ENCODE data around the gene GSN.

Gene GSN

DNA sequence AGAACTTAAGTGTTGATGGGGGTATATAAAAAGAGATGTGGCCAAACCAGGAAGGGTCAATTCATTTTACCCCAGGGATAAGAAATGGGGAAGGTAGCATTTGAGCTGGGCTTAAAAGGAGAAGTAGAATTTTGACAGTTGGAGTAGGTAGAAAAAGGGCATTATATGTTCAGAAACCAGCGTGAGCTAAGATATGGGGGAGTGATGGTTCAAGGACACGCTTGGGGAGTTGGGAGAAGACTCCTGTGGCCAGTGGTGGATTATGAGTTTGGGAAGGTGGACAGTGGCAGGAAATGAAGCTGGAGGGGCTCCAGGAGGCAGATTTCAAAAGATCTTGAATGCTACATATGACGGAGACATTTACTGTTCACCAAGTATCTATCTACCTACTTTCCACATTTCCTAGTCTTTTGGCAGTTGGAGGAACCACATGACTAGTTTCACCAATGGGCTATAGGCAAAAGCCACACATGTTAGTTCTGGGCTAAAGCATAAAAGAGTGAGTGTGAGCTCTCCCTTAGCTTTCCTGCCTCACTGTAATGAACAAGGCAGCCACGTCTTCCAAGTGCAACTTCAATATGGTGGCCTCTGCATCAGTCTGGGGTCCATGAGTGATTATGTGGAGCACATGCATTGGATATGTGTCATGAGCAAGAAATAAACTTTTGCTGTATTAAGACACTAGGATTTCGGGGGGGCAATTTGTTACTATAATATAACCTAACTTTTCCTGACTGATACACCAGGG is 15.7 kb upstream of the GSN start:
- no peak overlapping the region for H3K27ac ChIP-seq (ENCODE audit: low read length)
- H3K9ac ChIP-seq (ENCODE audit: low read depth, low read length), result no peak overlapping the region
- peaks cover 9% of the 10 kb centered on the region; the same call in 1 of the 2 replicates for H3K4me1 ChIP-seq (ENCODE audit: insufficient read depth, low read length)
- H3K4me3 ChIP-seq (ENCODE audit: low read length), result no peak overlapping the region
- H3K27me3 ChIP-seq (ENCODE audit: insufficient read depth, low read length), result peaks cover 23% of the 10 kb centered on the region
- no peaks in the 10 kb centered on the region for H3K9me3 ChIP-seq (ENCODE audit: insufficient read depth, low read depth, low read length)
- H3K36me3 ChIP-seq (ENCODE audit: insufficient read depth, low read depth, low read length), result no peaks in the 10 kb centered on the region

DNA sequence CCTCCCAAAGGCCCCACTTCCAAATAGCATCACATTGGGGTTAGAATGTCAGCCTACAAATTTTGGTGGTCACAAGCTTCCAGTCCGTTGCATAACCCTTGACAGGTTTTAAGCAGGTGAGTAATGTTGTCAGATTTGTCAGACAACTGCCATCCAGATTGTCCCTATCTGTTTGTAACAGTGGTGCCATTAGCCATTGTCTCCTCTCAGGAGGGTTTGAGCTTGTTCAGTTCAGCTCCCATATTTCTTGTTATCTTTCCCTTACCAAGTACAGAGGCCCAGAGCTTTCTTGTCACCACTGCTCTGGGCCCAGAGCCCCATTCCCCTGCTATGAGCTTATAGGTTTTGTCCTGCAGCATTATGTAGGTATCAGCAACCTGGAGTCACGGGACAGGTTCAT is 14.8 kb upstream of the GSN start:
- Histone ChIP-seq H3K4me1 (ENCODE audit: insufficient read depth, low read length) (peaks cover 9% of the 10 kb centered on the region; the same call in 1 of the 2 replicates), H3K9ac (ENCODE audit: low read depth, low read length) (no peak overlapping the region)

DNA sequence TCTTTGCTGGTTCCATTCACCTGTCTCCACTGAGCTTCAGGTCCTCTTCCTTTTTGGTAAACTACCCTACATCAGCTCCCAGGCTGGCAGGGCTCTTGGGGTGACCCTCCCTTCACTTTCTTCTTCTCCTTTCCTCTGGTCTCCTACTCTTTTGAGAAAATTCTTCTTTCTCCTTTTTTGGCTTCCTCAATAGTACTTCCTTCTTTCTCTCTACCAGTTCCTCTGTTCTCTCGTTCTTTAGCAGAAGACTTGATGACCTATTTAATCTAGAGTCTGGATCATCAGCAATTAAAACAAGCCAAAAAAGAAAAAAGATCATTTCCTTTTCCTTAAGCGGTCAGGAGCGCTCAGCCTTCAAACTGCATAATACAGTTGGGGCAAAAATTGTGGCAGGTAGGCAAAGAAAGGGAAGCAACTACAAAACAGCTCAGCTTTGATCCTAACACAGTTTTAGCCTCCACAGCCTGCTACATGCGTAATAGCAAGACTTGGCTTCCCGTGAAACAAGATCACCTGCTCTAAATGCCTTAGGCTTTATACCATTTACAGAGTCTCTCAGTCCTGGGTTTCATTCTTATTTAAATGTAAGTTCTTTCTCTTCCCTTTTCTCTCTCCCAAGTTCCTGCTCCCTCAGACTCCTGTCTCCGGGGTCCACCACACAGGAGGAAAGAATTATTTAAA is 14.0 kb upstream of the GSN start:
- Histone ChIP-seq H3K4me1 (ENCODE audit: insufficient read depth, low read length) (peaks cover 9% of the 10 kb centered on the region; the same call in 1 of the 2 replicates), H3K4me3 (ENCODE audit: low read length) (peak overlapping the region; percentile 21; the same call in 1 of the 2 replicates), H3K27me3 (ENCODE audit: insufficient read depth, low read length) (peaks cover 25% of the 10 kb centered on the region), H3K27ac (ENCODE audit: low read length) (no peak overlapping the region), H3K9me3 (ENCODE audit: insufficient read depth, low read depth, low read length) (no peaks in the 10 kb centered on the region), H3K9ac (ENCODE audit: low read depth, low read length) (no peak overlapping the region; the same call in 1 of the 2 replicates), H3K36me3 (ENCODE audit: insufficient read depth, low read depth, low read length) (no peaks in the 10 kb centered on the region)

More for the DNA sequence above, 14.8 kb upstream of the GSN start:
- Histone ChIP-seq H3K27ac (ENCODE audit: low read length) (no peak overlapping the region), H3K36me3 (ENCODE audit: insufficient read depth, low read depth, low read length) (no peaks in the 10 kb centered on the region), H3K4me3 (ENCODE audit: low read length) (no peak overlapping the region), H3K9me3 (ENCODE audit: insufficient read depth, low read depth, low read length) (no peaks in the 10 kb centered on the region), H3K27me3 (ENCODE audit: insufficient read depth, low read length) (peaks cover 23% of the 10 kb centered on the region)

DNA sequence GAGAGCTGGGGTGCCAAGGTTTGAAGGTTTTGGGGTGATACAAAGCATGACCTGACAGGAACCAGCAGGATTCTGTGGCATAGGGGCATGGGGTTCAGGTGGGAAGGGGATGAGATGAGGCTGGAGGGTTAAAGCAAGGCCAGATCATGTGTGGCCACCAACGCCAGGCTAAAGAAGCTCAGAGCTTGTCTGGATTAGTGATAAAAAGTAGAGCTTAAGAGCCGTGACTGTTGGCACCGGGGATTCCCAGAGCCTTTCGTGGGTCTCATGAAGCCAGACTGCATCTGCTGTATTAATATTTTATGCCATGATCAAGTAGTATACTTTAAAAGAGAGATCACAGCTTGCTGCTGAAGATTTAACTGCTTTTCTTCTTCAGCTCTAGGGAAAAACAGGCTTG is 8.5 kb upstream of the GSN start:
- peaks cover 22% of the 10 kb centered on the region for H3K4me1 ChIP-seq (ENCODE audit: insufficient read depth, low read length)
- H3K27ac ChIP-seq (ENCODE audit: low read length), result no peak overlapping the region
- H3K9ac ChIP-seq (ENCODE audit: low read depth, low read length), result no peak overlapping the region
- H3K9me3 ChIP-seq (ENCODE audit: insufficient read depth, low read depth, low read length), result no peaks in the 10 kb centered on the region
- H3K27me3 ChIP-seq (ENCODE audit: insufficient read depth, low read length), result peaks cover 28% of the 10 kb centered on the region; the same call in 1 of the 2 replicates
- H3K36me3 ChIP-seq (ENCODE audit: insufficient read depth, low read depth, low read length), result no peaks in the 10 kb centered on the region
- no peak overlapping the region for H3K4me3 ChIP-seq (ENCODE audit: low read length)

DNA sequence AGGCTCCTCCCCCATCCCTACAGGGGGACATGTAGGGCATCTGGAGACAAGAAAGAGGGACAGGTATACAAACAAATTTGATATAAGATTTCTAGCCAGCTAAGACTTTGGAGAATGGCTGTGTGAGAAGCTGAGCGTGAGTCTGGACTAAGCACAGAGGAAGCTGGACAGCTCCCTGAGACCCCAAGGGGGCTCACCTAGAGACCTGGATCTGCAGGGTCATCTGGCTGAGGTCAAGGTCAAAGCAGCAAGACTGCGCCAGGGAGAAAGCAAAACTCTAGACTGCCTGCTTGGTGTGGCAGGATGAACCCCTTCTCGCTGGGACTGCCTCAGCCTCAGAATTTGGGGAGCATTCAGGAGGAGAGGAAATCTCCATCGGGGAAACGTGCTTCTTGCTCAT is 8.0 kb upstream of the GSN start:
- H3K36me3 ChIP-seq (ENCODE audit: insufficient read depth, low read depth, low read length), result no peaks in the 10 kb centered on the region
- peaks cover 21% of the 10 kb centered on the region for H3K4me1 ChIP-seq (ENCODE audit: insufficient read depth, low read length)
- H3K27ac ChIP-seq (ENCODE audit: low read length), result no peak overlapping the region
- H3K9ac ChIP-seq (ENCODE audit: low read depth, low read length), result no peak overlapping the region
- H3K4me3 ChIP-seq (ENCODE audit: low read length), result no peak overlapping the region
- H3K9me3 ChIP-seq (ENCODE audit: insufficient read depth, low read depth, low read length), result no peaks in the 10 kb centered on the region
- peaks cover 32% of the 10 kb centered on the region; the same call in 1 of the 2 replicates for H3K27me3 ChIP-seq (ENCODE audit: insufficient read depth, low read length)

DNA sequence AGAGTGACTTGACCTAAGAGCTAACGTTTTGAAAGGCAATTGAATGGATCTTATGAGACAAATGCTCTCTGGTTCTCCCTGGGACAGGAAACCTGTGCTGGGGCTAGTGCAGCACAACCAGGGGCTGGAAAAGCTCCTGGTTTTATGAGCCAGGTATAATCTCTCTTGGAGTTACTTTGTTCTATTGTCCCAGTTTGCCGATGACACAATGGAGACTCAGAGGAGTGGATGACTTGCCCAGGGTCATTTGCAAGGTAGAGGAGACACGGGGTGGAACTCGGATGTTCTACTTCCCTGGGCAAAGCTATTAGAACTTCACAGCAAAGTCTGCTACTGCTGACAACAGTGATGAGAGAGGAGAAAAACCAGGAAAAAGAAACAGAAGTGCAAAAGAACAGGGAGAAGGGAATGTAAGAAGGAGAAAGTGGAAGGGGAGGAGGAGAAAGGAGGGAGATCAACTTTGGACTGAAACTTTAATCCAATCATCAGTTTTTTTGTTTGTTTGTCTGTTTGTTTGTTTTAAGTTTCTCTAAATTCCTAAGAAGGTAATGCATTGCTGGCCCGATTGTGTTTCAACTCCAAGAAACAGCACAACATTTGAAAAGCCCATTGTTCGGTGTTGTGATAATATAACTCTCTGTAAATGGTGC is 7.4 kb upstream of the GSN start:
- Histone ChIP-seq H3K9ac (ENCODE audit: low read depth, low read length) (no peak overlapping the region), H3K4me3 (ENCODE audit: low read length) (no peak overlapping the region), H3K27ac (ENCODE audit: low read length) (no peak overlapping the region), H3K4me1 (ENCODE audit: insufficient read depth, low read length) (peaks cover 21% of the 10 kb centered on the region), H3K36me3 (ENCODE audit: insufficient read depth, low read depth, low read length) (no peaks in the 10 kb centered on the region), H3K27me3 (ENCODE audit: insufficient read depth, low read length) (peaks cover 39% of the 10 kb centered on the region), H3K9me3 (ENCODE audit: insufficient read depth, low read depth, low read length) (no peaks in the 10 kb centered on the region)

DNA sequence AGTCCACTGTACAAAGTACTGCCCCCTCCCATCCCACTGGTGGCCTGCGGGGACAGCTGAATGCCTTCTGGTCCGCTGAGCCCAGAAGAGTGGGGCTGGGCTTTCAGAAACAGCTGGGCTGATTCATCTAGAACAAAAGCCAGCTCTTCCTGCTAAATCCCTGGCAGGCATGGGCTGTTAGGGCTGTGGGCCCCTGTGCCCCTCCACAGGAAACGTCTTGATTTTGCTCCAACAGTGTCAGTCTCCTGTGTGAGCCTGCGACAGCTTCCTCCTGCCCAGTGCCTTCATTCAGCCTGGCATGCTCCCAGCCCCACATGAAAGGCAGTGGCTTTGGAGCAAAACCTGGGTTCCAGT is 6.9 kb upstream of the GSN start:
- Histone ChIP-seq H3K27me3 (ENCODE audit: insufficient read depth, low read length) (peaks cover 44% of the 10 kb centered on the region), H3K36me3 (ENCODE audit: insufficient read depth, low read depth, low read length) (no peaks in the 10 kb centered on the region), H3K9ac (ENCODE audit: low read depth, low read length) (no peak overlapping the region), H3K9me3 (ENCODE audit: insufficient read depth, low read depth, low read length) (no peaks in the 10 kb centered on the region), H3K4me1 (ENCODE audit: insufficient read depth, low read length) (peaks cover 21% of the 10 kb centered on the region), H3K4me3 (ENCODE audit: low read length) (no peak overlapping the region), H3K27ac (ENCODE audit: low read length) (no peak overlapping the region)

DNA sequence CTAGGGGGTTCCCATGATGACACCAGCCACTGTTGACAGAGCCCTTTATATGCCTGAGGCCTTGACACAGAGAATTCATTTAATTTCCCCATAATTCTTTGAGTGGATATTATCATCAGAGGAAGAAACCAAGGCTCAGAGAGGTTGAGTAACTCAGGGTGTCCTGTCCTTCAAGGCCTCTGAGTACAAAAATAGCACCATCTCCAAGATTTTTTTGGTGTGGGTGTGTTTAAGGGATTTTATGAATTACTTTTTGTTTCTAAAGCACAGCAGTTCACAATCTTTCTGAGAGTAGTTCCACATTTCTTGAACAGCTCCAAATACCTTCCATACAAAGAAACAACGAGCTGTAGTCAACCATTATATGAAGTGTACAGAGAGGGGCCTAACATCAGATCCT is 6.2 kb upstream of the GSN start:
- Histone ChIP-seq H3K9me3 (ENCODE audit: insufficient read depth, low read depth, low read length) (no peaks in the 10 kb centered on the region), H3K36me3 (ENCODE audit: insufficient read depth, low read depth, low read length) (no peaks in the 10 kb centered on the region), H3K9ac (ENCODE audit: low read depth, low read length) (no peak overlapping the region), H3K27me3 (ENCODE audit: insufficient read depth, low read length) (peaks cover 51% of the 10 kb centered on the region), H3K4me1 (ENCODE audit: insufficient read depth, low read length) (peaks cover 21% of the 10 kb centered on the region), H3K27ac (ENCODE audit: low read length) (no peak overlapping the region), H3K4me3 (ENCODE audit: low read length) (no peak overlapping the region)

DNA sequence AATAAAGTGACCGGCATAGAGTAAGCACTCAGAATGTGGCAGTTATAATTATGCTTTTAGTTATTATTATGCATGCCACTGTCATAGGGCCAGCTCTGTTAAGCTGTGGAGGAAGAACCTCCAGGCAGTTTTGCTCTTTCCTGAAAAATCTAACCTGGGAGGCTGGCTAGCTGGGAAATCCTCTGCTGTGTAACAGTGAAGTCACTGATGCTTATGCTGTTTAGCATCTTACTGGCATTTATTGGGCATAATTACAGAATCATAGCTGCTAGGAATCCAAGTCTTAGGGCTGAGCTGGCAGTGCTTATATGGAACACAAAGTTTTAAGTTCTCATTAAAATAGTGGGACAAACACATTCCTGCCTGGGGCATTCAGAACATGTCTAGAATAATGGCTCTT is 5.5 kb upstream of the GSN start:
- Histone ChIP-seq H3K9ac (ENCODE audit: low read depth, low read length) (no peak overlapping the region), H3K27me3 (ENCODE audit: insufficient read depth, low read length) (peaks cover 57% of the 10 kb centered on the region), H3K4me1 (ENCODE audit: insufficient read depth, low read length) (peaks cover 26% of the 10 kb centered on the region), H3K36me3 (ENCODE audit: insufficient read depth, low read depth, low read length) (no peaks in the 10 kb centered on the region), H3K9me3 (ENCODE audit: insufficient read depth, low read depth, low read length) (no peaks in the 10 kb centered on the region), H3K4me3 (ENCODE audit: low read length) (no peak overlapping the region), H3K27ac (ENCODE audit: low read length) (no peak overlapping the region)

DNA sequence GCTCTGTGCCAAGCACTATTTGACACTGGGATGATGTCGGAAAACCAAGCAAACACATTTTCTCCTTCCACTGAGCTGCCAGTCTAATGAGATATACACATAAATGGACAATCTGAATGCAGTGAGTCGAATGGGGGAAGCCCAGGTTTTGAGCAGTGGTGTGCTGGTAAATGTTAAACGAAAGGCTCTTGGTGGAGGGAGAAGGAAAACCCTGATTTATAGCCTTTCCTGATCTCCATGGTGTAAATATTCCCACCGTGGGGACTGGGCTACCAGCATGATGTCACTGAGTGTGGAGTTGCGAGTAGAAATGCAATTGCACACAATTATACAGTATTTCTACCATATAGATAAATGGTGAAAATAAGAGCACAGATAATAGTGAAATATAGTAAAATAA is 5.0 kb upstream of the GSN start:
- Histone ChIP-seq H3K9ac (ENCODE audit: low read depth, low read length) (no peak overlapping the region), H3K4me1 (ENCODE audit: insufficient read depth, low read length) (peaks cover 27% of the 10 kb centered on the region), H3K4me3 (ENCODE audit: low read length) (no peak overlapping the region), H3K9me3 (ENCODE audit: insufficient read depth, low read depth, low read length) (no peaks in the 10 kb centered on the region), H3K36me3 (ENCODE audit: insufficient read depth, low read depth, low read length) (no peaks in the 10 kb centered on the region), H3K27me3 (ENCODE audit: insufficient read depth, low read length) (peaks cover 60% of the 10 kb centered on the region), H3K27ac (ENCODE audit: low read length) (no peak overlapping the region)

DNA sequence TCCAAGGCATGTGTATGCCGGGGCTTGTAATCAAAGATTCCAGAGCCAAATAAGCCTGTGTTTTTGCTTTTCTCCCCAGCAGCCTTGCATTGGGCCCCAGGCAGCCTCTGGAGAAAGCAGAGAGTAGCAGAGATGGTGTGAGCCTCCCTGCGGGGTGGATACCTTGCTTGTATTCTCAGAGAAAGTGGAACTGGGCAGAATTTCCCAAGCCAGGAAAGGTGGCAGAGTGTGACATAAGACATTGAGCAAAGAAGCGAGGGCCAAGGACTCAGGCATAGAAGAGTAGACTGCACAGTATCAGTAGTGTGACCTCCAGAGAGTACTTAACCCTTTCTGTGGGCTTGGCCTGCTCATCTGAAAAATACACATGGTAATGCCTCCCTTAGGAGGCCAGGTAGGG is 1.6 kb upstream of the GSN start:
- Histone ChIP-seq H3K27ac (ENCODE audit: low read length) (no peak overlapping the region), H3K27me3 (ENCODE audit: insufficient read depth, low read length) (peaks cover 67% of the 10 kb centered on the region), H3K4me3 (ENCODE audit: low read length) (no peak overlapping the region), H3K9me3 (ENCODE audit: insufficient read depth, low read depth, low read length) (no peaks in the 10 kb centered on the region), H3K4me1 (ENCODE audit: insufficient read depth, low read length) (peaks cover 26% of the 10 kb centered on the region; the same call in 1 of the 2 replicates), H3K9ac (ENCODE audit: low read depth, low read length) (no peak overlapping the region), H3K36me3 (ENCODE audit: insufficient read depth, low read depth, low read length) (no peaks in the 10 kb centered on the region)

Data from iPS-20b (cell line).